Activated gamma-delta T cell (primary cell): ENCODE results near the gene SYMPK.

Source experiments
- DNase-seq: peaks from one replicate; lab custom pipeline; 2025; lab: John Stamatoyannopoulos, UW

Gene SYMPK

GRCh38 chr19:45781214-45782161, 81.5 kb downstream of the SYMPK start:
- DNase-seq: no peak

- DNase-seq: no peak
Observed at GRCh38 chr19:45780448-45781213, 82.3 kb downstream of the SYMPK start.

- DNase-seq: no peak
Observed at GRCh38 chr19:45780146-45780447, 82.8 kb downstream of the SYMPK start.

- peak; percentile 64 for DNase-seq
Observed at GRCh38 chr19:45779231-45780145, 83.5 kb downstream of the SYMPK start.

- DNase-seq: no peak
Observed at GRCh38 chr19:45778010-45778661, 84.8 kb downstream of the SYMPK start.

GRCh38 chr19:45777395-45777961, 85.5 kb downstream of the SYMPK start:
- DNase-seq: no peak

GRCh38 chr19:45774765-45775164, 88.2 kb downstream of the SYMPK start:
- no peak for DNase-seq

- DNase-seq: no peak
Observed at GRCh38 chr19:45773384-45773783, 89.6 kb downstream of the SYMPK start.

GRCh38 chr19:45772912-45773311, 90.0 kb downstream of the SYMPK start:
- no peak for DNase-seq

GRCh38 chr19:45772130-45772840, 90.7 kb downstream of the SYMPK start:
- DNase-seq: no peak

GRCh38 chr19:45771311-45771933, 91.5 kb downstream of the SYMPK start:
- DNase-seq: no peak

- peak; percentile 84 for DNase-seq
Observed at GRCh38 chr19:45770192-45771101, 92.5 kb downstream of the SYMPK start.

GRCh38 chr19:45769821-45770191, 93.1 kb downstream of the SYMPK start:
- no peak for DNase-seq

GRCh38 chr19:45768984-45769782, 93.8 kb downstream of the SYMPK start, which contains the start of gene SIX5:
Gene SIX5, minus strand, starts transcription at chr19:45769252. Its CDS starts 408 bp downstream, at chr19:45768844.
- DNase-seq: peak; percentile 91

- DNase-seq: peak; percentile 38
Observed at GRCh38 chr19:45768655-45768983, 94.3 kb downstream of the SYMPK start.

- no peak for DNase-seq
Observed at GRCh38 chr19:45767881-45768654, 94.9 kb downstream of the SYMPK start.

GRCh38 chr19:45767410-45767880, 95.5 kb downstream of the SYMPK start:
- DNase-seq: no peak
